LNCAP (cell line): ENCODE measurements around the gene CDC25A.

Source experiments
- TF ChIP-seq, protein P1 (sequence below): fragments of 450-650 bp; IDR thresholded peaks from 2 replicates; pipeline ENCODE4 v1.5.1; 2017; ENCODE audit warnings: mild to moderate bottlenecking

CDC25A gene

DNA sequence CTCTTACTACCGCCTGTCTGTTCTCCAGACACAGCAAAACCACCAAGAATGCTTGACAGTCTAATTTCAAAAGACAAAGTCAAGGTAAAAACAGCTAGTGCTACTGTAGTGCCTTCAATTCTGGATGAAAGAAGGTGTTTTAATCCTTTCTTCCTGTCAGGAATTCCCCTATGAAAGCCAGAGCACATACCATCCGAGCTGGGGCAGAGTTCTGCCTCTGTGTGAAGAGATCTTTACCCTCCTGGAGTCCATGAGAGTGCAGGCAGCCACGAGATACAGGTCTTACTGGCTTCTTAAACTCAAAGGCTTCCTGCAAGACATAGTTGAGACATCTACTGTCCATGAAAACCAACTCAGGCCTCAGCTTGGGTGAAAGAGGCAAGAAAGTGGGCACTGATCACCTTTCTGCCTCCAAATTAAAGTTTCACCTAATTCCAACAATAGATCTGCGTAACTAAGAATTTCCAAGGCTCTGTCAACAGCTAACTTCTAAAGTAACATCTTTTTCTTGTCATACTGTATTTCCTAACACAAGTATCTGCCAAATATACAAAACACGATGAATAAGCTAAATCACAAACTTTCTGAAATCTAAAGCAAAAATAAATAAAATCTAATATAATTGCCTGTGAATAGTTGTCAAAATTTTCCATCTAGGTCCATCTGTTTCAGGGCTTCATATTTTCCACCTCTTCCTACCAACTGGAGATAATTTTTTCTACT, 7.5 kb downstream of the CDC25A start:
- TF ChIP-seq, protein P1, sequence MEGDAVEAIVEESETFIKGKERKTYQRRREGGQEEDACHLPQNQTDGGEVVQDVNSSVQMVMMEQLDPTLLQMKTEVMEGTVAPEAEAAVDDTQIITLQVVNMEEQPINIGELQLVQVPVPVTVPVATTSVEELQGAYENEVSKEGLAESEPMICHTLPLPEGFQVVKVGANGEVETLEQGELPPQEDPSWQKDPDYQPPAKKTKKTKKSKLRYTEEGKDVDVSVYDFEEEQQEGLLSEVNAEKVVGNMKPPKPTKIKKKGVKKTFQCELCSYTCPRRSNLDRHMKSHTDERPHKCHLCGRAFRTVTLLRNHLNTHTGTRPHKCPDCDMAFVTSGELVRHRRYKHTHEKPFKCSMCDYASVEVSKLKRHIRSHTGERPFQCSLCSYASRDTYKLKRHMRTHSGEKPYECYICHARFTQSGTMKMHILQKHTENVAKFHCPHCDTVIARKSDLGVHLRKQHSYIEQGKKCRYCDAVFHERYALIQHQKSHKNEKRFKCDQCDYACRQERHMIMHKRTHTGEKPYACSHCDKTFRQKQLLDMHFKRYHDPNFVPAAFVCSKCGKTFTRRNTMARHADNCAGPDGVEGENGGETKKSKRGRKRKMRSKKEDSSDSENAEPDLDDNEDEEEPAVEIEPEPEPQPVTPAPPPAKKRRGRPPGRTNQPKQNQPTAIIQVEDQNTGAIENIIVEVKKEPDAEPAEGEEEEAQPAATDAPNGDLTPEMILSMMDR = no peak

DNA sequence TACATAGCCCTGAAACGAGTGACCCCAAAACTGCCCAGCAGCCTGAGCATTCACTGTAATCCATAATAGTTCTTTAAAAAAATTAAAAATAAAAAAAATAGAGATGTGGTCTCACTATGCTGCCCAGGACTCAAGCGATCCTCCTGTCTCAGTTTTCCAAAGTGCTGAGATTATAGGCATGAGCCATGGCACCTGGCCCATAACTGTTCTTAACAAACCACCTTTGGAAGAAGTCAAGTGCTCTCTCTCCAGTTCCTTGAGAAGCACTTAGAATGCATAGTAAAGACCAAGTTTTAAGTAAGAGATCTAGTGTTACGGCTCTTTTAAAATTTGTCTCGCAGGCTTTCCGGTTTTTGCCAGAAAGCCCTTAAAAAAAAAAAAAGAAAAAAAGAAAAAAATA, 8.2 kb downstream of the CDC25A start:
- TF ChIP-seq, protein P1 = no peak

DNA sequence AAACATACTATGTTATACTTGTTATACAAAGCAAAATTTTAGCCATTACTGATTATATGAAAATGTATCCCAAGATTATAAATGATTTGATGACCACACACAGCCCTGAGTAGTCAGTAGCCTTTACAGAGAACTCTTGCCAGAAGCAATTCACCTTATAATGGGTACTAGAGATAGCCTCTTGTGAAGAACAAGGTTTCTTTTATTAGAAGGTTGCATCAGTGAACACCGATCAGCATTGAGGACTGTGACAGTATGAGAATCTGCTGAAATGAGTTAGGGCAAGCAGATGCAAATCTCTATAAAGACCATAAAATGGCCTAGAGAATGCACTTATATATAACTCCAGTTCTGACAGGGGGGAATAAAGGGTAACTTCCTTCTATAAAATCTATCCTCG, 10.1 kb downstream of the CDC25A start:
- TF ChIP-seq, protein P1 = no peak

DNA sequence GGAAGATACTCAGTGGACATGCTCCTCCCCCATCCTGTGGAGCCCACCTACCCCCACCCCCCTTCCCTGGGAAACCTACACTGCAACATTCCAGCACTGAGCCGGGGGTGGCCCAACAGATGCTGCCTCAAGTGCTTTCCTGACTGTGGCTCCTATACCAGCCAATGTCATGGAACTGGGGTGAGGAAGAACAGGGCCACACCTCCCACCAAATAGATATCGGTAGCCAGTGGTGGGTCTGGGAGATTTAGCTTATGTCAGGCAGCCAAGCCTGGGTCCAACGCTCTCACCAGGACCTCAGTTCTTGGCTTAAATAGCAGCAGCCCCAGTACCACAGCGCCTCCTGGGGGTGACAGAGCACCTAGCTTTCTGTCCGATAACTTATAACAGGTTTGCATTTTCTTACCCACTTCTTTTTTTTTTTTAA, 30.3 kb downstream of the CDC25A start:
- TF ChIP-seq, protein P1 = peak; percentile 81

DNA sequence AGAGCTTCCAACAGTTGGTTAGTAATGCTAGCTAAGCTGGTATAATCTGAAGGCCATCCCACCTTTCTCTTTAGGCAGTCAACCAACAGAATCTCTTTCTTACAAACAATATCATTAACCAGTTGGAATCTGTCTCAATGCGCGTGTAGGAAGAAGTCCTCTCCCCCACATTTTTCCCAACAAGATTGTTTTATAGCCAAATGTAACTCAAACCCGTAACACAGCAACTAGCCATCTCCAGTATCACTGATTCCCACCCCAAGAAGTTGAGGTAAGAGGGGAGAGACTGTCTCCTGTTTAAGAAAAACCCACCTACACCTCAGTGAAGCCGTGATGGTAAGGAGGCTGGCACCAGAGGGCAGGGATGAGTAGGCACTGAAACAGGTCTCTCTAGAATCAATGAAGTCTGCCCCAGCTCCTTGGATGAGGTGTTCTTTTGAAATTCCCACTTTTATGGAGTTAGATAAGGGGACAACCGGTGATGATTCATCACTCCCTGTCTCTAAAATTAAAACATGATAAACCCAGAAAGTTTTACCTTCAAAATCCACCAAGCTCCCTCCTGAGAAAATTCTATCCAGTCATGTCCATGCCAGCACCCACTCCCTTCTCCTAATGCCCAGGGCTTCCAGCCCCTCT, 30.9 kb downstream of the CDC25A start:
- TF ChIP-seq, protein P1 = no peak

DNA sequence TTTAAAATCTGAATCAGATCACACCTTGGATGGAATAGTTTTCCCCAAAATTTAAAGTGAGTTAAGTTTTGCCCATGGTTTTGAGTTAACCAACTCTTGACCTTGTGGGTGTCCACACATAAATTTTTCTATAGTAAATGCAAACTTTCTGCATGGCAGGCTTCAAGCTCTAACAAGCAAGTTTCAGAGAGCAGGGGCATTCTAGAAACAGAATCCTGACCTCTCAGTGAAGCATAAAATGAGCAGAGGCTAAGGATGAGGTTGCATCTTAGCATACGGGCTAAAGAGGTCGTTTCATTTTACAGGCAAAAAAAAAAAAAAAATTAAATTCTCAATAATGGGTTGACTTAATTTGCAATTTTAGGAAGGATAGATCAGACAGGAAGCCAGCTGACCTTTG, 32.1 kb downstream of the CDC25A start:
- TF ChIP-seq, protein P1 = no peak

DNA sequence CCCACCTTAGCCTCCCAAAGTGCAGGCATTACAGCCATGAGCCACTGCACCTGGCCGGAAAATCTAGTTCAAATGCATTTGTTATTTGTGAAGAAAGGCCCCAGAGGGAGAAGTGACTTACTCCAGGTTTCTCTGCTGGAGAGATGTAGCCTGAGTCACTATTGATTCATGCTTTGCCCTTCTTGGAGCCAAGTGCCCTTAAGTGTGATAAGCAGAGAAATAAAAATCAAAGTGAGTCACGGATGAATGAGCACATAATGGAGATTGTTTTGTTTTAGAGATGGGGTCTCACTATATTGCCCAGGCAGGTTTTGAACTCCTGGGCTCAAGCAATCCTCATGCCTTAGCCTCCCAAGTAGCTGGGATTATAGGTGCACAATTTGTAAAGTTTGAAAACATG, 33.1 kb downstream of the CDC25A start:
- TF ChIP-seq, protein P1 = no peak
